ENCODE measurements around the gene NODAL.

DNA sequence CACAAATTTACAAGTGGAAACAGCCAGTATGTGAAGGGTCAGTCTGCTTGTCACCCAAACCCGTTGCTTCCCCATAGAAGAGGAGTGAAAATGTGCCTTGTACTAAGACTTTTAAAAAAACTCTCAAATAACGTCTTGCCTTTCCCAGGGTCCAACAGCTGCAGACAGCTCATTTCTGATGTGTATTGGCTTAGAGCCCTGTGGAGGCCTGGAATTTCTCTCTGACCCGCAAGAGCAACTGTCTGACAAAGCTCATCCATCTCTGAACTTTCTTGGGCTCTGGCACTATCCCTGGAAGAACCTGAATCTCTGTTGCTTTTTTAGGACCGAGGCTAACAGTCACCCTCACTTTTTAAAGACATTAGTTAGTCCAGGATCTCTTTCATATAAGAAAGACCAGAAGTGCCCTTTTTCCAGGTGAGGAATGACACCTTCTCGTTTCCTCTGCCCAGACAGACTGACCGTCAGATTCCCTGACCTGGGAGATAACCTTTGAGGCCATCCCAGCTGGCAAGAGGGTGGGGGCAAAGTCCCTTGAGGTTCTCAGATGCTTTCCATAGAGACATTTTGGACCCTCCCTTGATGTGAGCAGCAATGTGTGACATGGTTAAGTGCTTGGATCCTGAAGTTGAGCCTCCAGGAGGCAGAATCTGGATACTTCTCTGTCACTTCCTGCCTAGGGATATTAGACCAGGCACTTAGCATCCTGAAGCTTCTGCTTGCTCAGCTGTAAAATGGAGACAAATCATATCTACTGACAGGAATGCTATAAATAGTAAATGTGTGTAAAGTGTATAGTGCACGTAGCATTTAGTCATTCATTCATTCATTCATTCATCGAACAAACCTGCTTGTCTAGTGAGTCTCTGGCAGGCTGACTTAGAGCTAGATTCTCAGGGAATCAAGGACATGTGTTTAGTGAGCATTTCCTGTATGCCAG lies 4.5 kb upstream of the NODAL start:
- TF ChIP-seq CTCF (conservative IDR thresholded peaks at IDR 0.05; ENCODE audit: low read depth, low read length) (no peak), EZH2 (IDR thresholded peaks at IDR 0.05; ENCODE audit: low read length, unreplicated experiment) (no peak)
